ENCODE data around the gene SRRD. TPM values are rescaled to one million over a fixed set of nuclear protein-coding genes. Genes with fewer than 3 reads are reported as not detected.
"Not testable (repeated sequence)": the region's sequence is repeated elsewhere in the genome, so short reads cannot be mapped to it uniquely, and the experiment has no call there.

The SRRD gene
- total and polyA plus RNA-seq, 10 donors: 9.9 to 21.1 (median 17.9) TPM

GRCh38 chr22:26527574-26528465, 44.1 kb downstream of the SRRD start:
- Histone ChIP-seq H3K27me3 (replicated peaks in 1 of 7) (no peaks in the 10 kb centered on the region), H3K36me3 (peaks cover 0 to 100% (median 66%) of the 10 kb centered on the region in 6 donors), H3K4me3 (no peak overlapping the region), H3K4me1 (peaks cover 0 to 17% (median 0%) of the 10 kb centered on the region in 6 donors), H3K9me3 (no peaks in the 10 kb centered on the region), H3K27ac (peak overlapping the region in 1 of 8 donors; percentile 71)
- intact Hi-C loops (cut with DNase I; ENCODE audit: low total_unique reads): no loop called here
- WGBS, 5 donors: 78 to 88% (median 82%) methylated on average over 15 of the region's 15 CpGs
- DNase-seq: no peak
- no peak for TF ChIP-seq POLR2A (IDR thresholded peaks at IDR 0.05)
- no peak for TF ChIP-seq POLR2AphosphoS5 (IDR thresholded peaks at IDR 0.05)
- TF ChIP-seq CTCF (IDR thresholded peaks at IDR 0.05 in 8 of 11, conservative IDR thresholded peaks at IDR 0.05 in 3 of 11): no peak

- intact Hi-C loops (cut with DNase I; ENCODE audit: low total_unique reads); DNase-seq; H3K27me3 ChIP-seq (replicated peaks in 1 of 7); H3K9me3 ChIP-seq; H3K4me3 ChIP-seq: not testable (repeated sequence)
- 89 to 95% (median 94%) methylated on average over 9 of the region's 9 CpGs for WGBS, 5 donors
- Histone ChIP-seq H3K4me1 (peaks cover 0 to 23% (median 0%) of the 10 kb centered on the region in 6 donors), H3K36me3 (peaks cover 0 to 100% (median 66%) of the 10 kb centered on the region in 6 donors), H3K27ac (peak overlapping the region in 2 of 8 donors; percentile 71 to 72)
These were observed 44.8 kb downstream of the SRRD start for GRCh38 chr22:26528518-26528917.

- TF ChIP-seq POLR2A (IDR thresholded peaks at IDR 0.05) (no peak), POLR2AphosphoS5 (IDR thresholded peaks at IDR 0.05) (peak in 1 of 3 donors; percentile 20), CTCF (IDR thresholded peaks at IDR 0.05 in 8 of 11, conservative IDR thresholded peaks at IDR 0.05 in 3 of 11) (no peak)
- Histone ChIP-seq H3K4me3 (no peak overlapping the region), H3K27me3 (replicated peaks in 1 of 7) (no peaks in the 10 kb centered on the region), H3K4me1 (peaks cover 0 to 28% (median 1%) of the 10 kb centered on the region in 6 donors), H3K9me3 (no peaks in the 10 kb centered on the region), H3K36me3 (peaks cover 0 to 100% (median 65%) of the 10 kb centered on the region in 6 donors), H3K27ac (peak overlapping the region in 3 of 8 donors; percentile 71 to 73 (median 72))
- DNase-seq: no peak
- intact Hi-C loops (cut with DNase I; ENCODE audit: low total_unique reads): no loop called here
- WGBS, 5 donors: 45 to 81% (median 71%) methylated on average over 2 of the region's 2 CpGs
These were observed 45.7 kb downstream of the SRRD start for GRCh38 chr22:26529345-26529744.

- 72 to 91% (median 88%) methylated on average over 7 of the region's 7 CpGs for WGBS, 5 donors
These were observed 50.6 kb downstream of the SRRD start for GRCh38 chr22:26534171-26534855.

More at GRCh38 chr22:26534171-26534855, 50.6 kb downstream of the SRRD start:
- peaks cover 0 to 56% (median 17%) of the 10 kb centered on the region in 6 donors for H3K4me1 ChIP-seq
- no peak overlapping the region for H3K4me3 ChIP-seq
- intact Hi-C loops (cut with DNase I; ENCODE audit: low total_unique reads): no loop called here
- no peaks in the 10 kb centered on the region for H3K27me3 ChIP-seq (replicated peaks in 1 of 7)
- DNase-seq: no peak
- peak overlapping the region in 7 of 8 donors; percentile 58 to 80 (median 70) for H3K27ac ChIP-seq
- H3K9me3 ChIP-seq: no peaks in the 10 kb centered on the region
- TF ChIP-seq CTCF (IDR thresholded peaks at IDR 0.05 in 8 of 11, conservative IDR thresholded peaks at IDR 0.05 in 3 of 11): no peak
- no peak for TF ChIP-seq POLR2AphosphoS5 (IDR thresholded peaks at IDR 0.05)
- no peak for TF ChIP-seq POLR2A (IDR thresholded peaks at IDR 0.05)
- peaks cover 0 to 100% (median 51%) of the 10 kb centered on the region in 6 donors for H3K36me3 ChIP-seq

Measured in spleen (tissue), 11 donors.